H1 (cell line): Measurements from ENCODE around the gene SKIC3. TPM values are rescaled to one million over a fixed set of nuclear protein-coding genes. Genes with fewer than 3 reads are reported as not detected.

Source experiments
- CTCF ChIA-PET: fragments of 300-600 bp; sonication (Branson Sonifier 250); formaldehyde crosslinking; loops from one replicate; lab custom pipeline; 2021; ENCODE audit not compliant: partially characterized antibody; lab: Charles Lee
- POLR2A ChIA-PET: fragments of 300-600 bp; sonication (Branson Sonifier 250); formaldehyde crosslinking; loops from one replicate; lab custom pipeline; 2021; ENCODE audit warnings: inconsistent platforms; ENCODE audit not compliant: partially characterized antibody; lab: Charles Lee
- DNase-seq, 2 experiments: peaks; one replicate each; pipeline versions ENCODE4 v3.0.0 to v3.0.0-alpha.2; 2010 to 2022; ENCODE audit warnings: low spot score in 2 of 2, low read depth in 1 of 2, mixed read lengths in 1 of 2
- FAIRE-seq: peaks from 2 replicates; lab custom pipeline; 2011; peaks lifted over from hg19 to GRCh38; lab: Jason Lieb, UNC
- H2AFZ ChIP-seq: 2 replicates; pipeline ENCODE4 v1.8.1; 2012; ENCODE audit warnings: low read length, inconsistent platforms
- H2AK5ac ChIP-seq: 2 replicates; pipeline ENCODE4 v1.6.1; 2013; ENCODE audit warnings: low read depth, low read length
- H2BK120ac ChIP-seq: replicated peaks from 2 replicates; pipeline ENCODE3; 2013; ENCODE audit warnings: low read depth, low read length, inconsistent platforms
- H2BK12ac ChIP-seq: 2 replicates; pipeline ENCODE4 v1.6.1; 2013; ENCODE audit warnings: low read depth, low read length
- H2BK15ac ChIP-seq: 2 replicates; pipeline ENCODE4 v1.6.1; 2013; ENCODE audit warnings: low read length
- H2BK20ac ChIP-seq: 2 replicates; pipeline ENCODE4 v1.6.1; 2013; ENCODE audit warnings: low read length
- H2BK5ac ChIP-seq: 2 replicates; pipeline ENCODE4 v1.6.1; 2013; ENCODE audit warnings: low read depth, low read length
- H3K14ac ChIP-seq: 2 replicates; pipeline ENCODE4 v1.6.1; 2013; ENCODE audit warnings: inconsistent platforms; ENCODE audit not compliant: insufficient read length
- H3K18ac ChIP-seq: 2 replicates; pipeline ENCODE4 v1.6.1; 2013; ENCODE audit warnings: low read length; ENCODE audit errors: extremely low read depth
- H3K23ac ChIP-seq: 2 replicates; pipeline ENCODE4 v1.6.1; 2013; ENCODE audit warnings: inconsistent platforms; ENCODE audit not compliant: insufficient read length
- H3K23me2 ChIP-seq: 2 replicates; pipeline ENCODE4 v1.6.1; 2013; ENCODE audit warnings: low read depth, low read length
- H3K27ac ChIP-seq: 2 replicates; pipeline ENCODE4 v1.6.1; 2011; ENCODE audit warnings: low read depth, low read length, inconsistent platforms
- H3K27me3 ChIP-seq, 4 experiments: replicated peaks in 1 of 4; 1 replicate in 1 of 4; 2 replicates in 3 of 4; pipeline versions ENCODE4 v1.6.1 to v1.8.1; 2011 to 2013; ENCODE audit warnings: low read length in 3 of 4, mild to moderate bottlenecking in 3 of 4, inconsistent platforms in 2 of 4, mixed read lengths in 2 of 4, moderate library complexity in 1 of 4; ENCODE audit not compliant: control insufficient read depth in 3 of 4, insufficient read depth in 3 of 4; ENCODE audit errors: extremely low read depth in 1 of 4
- H3K36me3 ChIP-seq, 4 experiments: 2 replicates each; pipeline versions ENCODE4 v1.6.1 to v1.8.1; 2011 to 2013; ENCODE audit warnings: mild to moderate bottlenecking in 4 of 4, low read length in 3 of 4, moderate library complexity in 2 of 4, control low read depth in 1 of 4, inconsistent platforms in 1 of 4; ENCODE audit not compliant: insufficient read depth in 4 of 4, control insufficient read depth in 2 of 4
- H3K4ac ChIP-seq: replicated peaks from 2 replicates; pipeline ENCODE3; 2013; ENCODE audit warnings: low read length, low read depth, mixed read lengths, inconsistent platforms; ENCODE audit not compliant: insufficient read length
- H3K4me1 ChIP-seq, 4 experiments: replicated peaks in 1 of 4; 1 replicate in 1 of 4; 2 replicates in 3 of 4; pipeline versions ENCODE4 v1.6.1 to v1.8.1; 2011 to 2013; ENCODE audit warnings: low read length in 3 of 4, inconsistent platforms in 2 of 4, mixed read lengths in 1 of 4; ENCODE audit not compliant: insufficient read depth in 4 of 4, control insufficient read depth in 3 of 4
- H3K4me2 ChIP-seq, 2 experiments: 2 replicates each; pipeline versions ENCODE4 v1.6.1 to v1.8.1; 2011 to 2013; ENCODE audit warnings: low read depth in 2 of 2, low read length in 2 of 2, control low read depth in 1 of 2, inconsistent platforms in 1 of 2, mild to moderate bottlenecking in 1 of 2; ENCODE audit not compliant: insufficient read depth in 1 of 2
- H3K4me3 ChIP-seq, 4 experiments: fragments of 200-600, 300-600 bp in 1 of 4; sonication (generic), shearing (Covaris generic), sonication (Bioruptor Twin) in 1 of 4; 2 replicates each; pipeline versions ENCODE4 v1.5.1 to v1.8.1; 2011 to 2016; ENCODE audit warnings: low read length in 4 of 4, low read depth in 3 of 4, control low read depth in 2 of 4, inconsistent platforms in 2 of 4, mild to moderate bottlenecking in 2 of 4, mixed read lengths in 1 of 4, moderate library complexity in 1 of 4; ENCODE audit not compliant: insufficient read depth in 2 of 4; ENCODE audit errors: extremely low read depth in 1 of 4
- H3K56ac ChIP-seq: replicated peaks from 2 replicates; pipeline ENCODE3; 2013; ENCODE audit warnings: low read depth, mild to moderate bottlenecking, mixed read lengths, low read length, inconsistent platforms; ENCODE audit not compliant: insufficient read length
- H3K79me1 ChIP-seq: 2 replicates; pipeline ENCODE4 v1.6.1; 2013; ENCODE audit warnings: low read depth, low read length, control low read depth
- H3K79me2 ChIP-seq, 2 experiments: 2 replicates each; pipeline versions ENCODE4 v1.6.1 to v1.8.1; 2012 to 2013; ENCODE audit warnings: low read length in 2 of 2, mild to moderate bottlenecking in 2 of 2, inconsistent platforms in 1 of 2; ENCODE audit not compliant: insufficient read depth in 2 of 2, control insufficient read depth in 1 of 2
- H3K9ac ChIP-seq, 4 experiments: replicated peaks in 1 of 4; 1 replicate in 1 of 4; 2 replicates in 3 of 4; pipeline versions ENCODE4 v1.6.1 to v1.8.1; 2011 to 2013; ENCODE audit warnings: low read depth in 3 of 4, low read length in 3 of 4, control low read depth in 2 of 4, mild to moderate bottlenecking in 2 of 4, moderate library complexity in 2 of 4, inconsistent platforms in 1 of 4; ENCODE audit errors: extremely low read depth in 1 of 4
- H3K9me3 ChIP-seq, 2 experiments: 2 replicates each; pipeline versions ENCODE4 v1.6.1 to v1.8.1; 2012 to 2013; ENCODE audit warnings: mild to moderate bottlenecking in 2 of 2, moderate library complexity in 2 of 2, control low read depth in 1 of 2, inconsistent platforms in 1 of 2, low read depth in 1 of 2, low read length in 1 of 2, mixed read lengths in 1 of 2; ENCODE audit not compliant: insufficient read depth in 2 of 2
- H4K20me1 ChIP-seq, 2 experiments: replicated peaks in 1 of 2; 2 replicates each; pipeline versions ENCODE3 to v1.8.1; 2011 to 2013; ENCODE audit warnings: inconsistent platforms in 2 of 2, low read length in 2 of 2, mild to moderate bottlenecking in 1 of 2; ENCODE audit not compliant: insufficient read depth in 2 of 2, control insufficient read depth in 1 of 2
- H4K5ac ChIP-seq: 2 replicates; pipeline ENCODE4 v1.6.1; 2013; ENCODE audit warnings: low read length, low read depth, mixed read lengths, inconsistent platforms; ENCODE audit not compliant: insufficient read length
- H4K8ac ChIP-seq: 2 replicates; pipeline ENCODE4 v1.8.0; 2013; ENCODE audit warnings: mild to moderate bottlenecking, moderate library complexity, low read length, inconsistent platforms; ENCODE audit not compliant: insufficient read depth; ENCODE audit errors: extremely low read depth
- H4K91ac ChIP-seq: replicated peaks from 2 replicates; pipeline ENCODE3; 2013; ENCODE audit warnings: low read length, mixed read lengths, inconsistent platforms; ENCODE audit not compliant: insufficient read length
- CBX5 ChIP-seq: fragments of 300-800, 300-1000 bp; sonication (generic); IDR thresholded peaks from 2 replicates; pipeline ENCODE4 v1.7.1; 2016; ENCODE audit warnings: antibody characterized with exemption, low read length, low read depth
- CEBPB ChIP-seq: IDR thresholded peaks from 2 replicates; pipeline ENCODE4 v1.6.1; 2012; ENCODE audit warnings: low read depth, low read length
- CHD1 ChIP-seq: IDR thresholded peaks from 2 replicates; pipeline ENCODE4 v1.6.1; 2012; ENCODE audit warnings: low read depth, low read length, improper control_type of control experiment
- CTBP2 ChIP-seq: IDR thresholded peaks from 2 replicates; pipeline ENCODE4 v1.7.0; 2011; ENCODE audit warnings: borderline replicate concordance, mild to moderate bottlenecking, moderate library complexity, mixed read lengths, low read length; ENCODE audit not compliant: insufficient read depth, insufficient read length
- TBP ChIP-seq: IDR thresholded peaks from 2 replicates; pipeline ENCODE4 v1.6.1; 2011; ENCODE audit warnings: low read depth, low read length, improper control_type of control experiment
- WGBS, 2 experiments: shearing (Covaris generic) in 1 of 2; methylation state at CpG; one replicate each; pipeline versions ENCODE4 v1.1.6 to v1.1.7; 2013 to 2015; ENCODE audit warnings: low lambda C conversion rate in 2 of 2, mixed read lengths in 2 of 2, inconsistent platforms in 1 of 2, low coverage in 1 of 2, missing lambda C conversion rate in 1 of 2; ENCODE audit not compliant: insufficient replicate concordance in 2 of 2, insufficient coverage in 1 of 2, insufficient read length in 1 of 2; ENCODE audit errors: extremely low coverage in 1 of 2, missing lambda C conversion rate in 1 of 2; 5-methylcytosine and 5-hydroxymethylcytosine counted together
- polyA plus RNA-seq, 7 experiments: library from polyadenylated mRNA; depleted of rRNA in 3 of 7; stranded (reverse) in 5 of 7; unstranded in 2 of 7; fragments of >200 nt in 5 of 7; fragments of 200-250 nt in 2 of 7; gene quantifications; 1 replicate in 5 of 7; 2 replicates in 1 of 7; 4 replicates in 1 of 7; pipeline versions ENCODE4 v1.2.1 to v1.2.3, GENCODE V29; 2011 to 2013; ENCODE audit warnings: missing spikeins in 2 of 7, mixed read lengths in 2 of 7
- total RNA-seq: library from RNA; stranded (reverse); fragmentation: NEBNext Ultra II Directional; extraction: Animal tissue kit (Norgen Biotek cat#: 25700); gene quantifications from 2 replicates; pipeline ENCODE4 v1.2.1, GENCODE V29; 2021

Gene SKIC3
- total and polyA plus RNA-seq, 2 of the 8 experiments (the other 6 are each of a cell fraction or from before 2014, with no cell fraction given), result 13.7 to 53.7 TPM

- Histone ChIP-seq H3K18ac (no peak overlapping the region), H3K36me3 (peaks cover 0 to 66% (median 19%) of the 10 kb centered on the region in 4 experiments; a peak in 6 of 8 replicates), H3K23me2 (no peaks in the 10 kb centered on the region), H4K91ac (no peak overlapping the region), H2AK5ac (no peak overlapping the region), H2BK5ac (no peak overlapping the region), H2AFZ (no peak overlapping the region), H3K9ac (no peak overlapping the region), H4K20me1 (no peaks in the 10 kb centered on the region), H3K79me2 (no peaks in the 10 kb centered on the region), H3K9me3 (no peaks in the 10 kb centered on the region), H3K27ac (no peak overlapping the region), H2BK15ac (no peak overlapping the region), H3K23ac (no peak overlapping the region), H3K79me1 (no peaks in the 10 kb centered on the region), H2BK120ac (no peak overlapping the region), H4K5ac (no peak overlapping the region), H3K4me3 (no peak overlapping the region), H2BK20ac (no peak overlapping the region), H4K8ac (no peak overlapping the region), H3K4me1 (no peaks in the 10 kb centered on the region), H3K56ac (no peak overlapping the region), H3K4ac (no peak overlapping the region), H3K4me2 (no peak overlapping the region), H3K14ac (no peak overlapping the region), H3K27me3 (no peaks in the 10 kb centered on the region), H2BK12ac (no peak overlapping the region)
- POLR2A ChIA-PET, result no interaction called here
- 92% methylated on average over 1 of the region's 1 CpG; no CpG with 5 or more reads in 1 of the 2 experiments for WGBS, 2 experiments
- no peak for DNase-seq
- CTCF ChIA-PET, result no interaction called here
- FAIRE-seq, result no peak
- TF ChIP-seq CTBP2 (no peak), TBP (no peak), CHD1 (no peak), CBX5 (no peak), CEBPB (no peak)
These were observed 34.6 kb downstream of the SKIC3 start for GRCh38 chr5:95520206-95520605.
